GM13977 (cell line): ENCODE data around the gene CYTH1.

Experiments used
- DNase-seq: peaks from one replicate; pipeline ENCODE4 v3.0.0; 2012; ENCODE audit warnings: low spot score
- in situ Hi-C: fragments of 300-500 bp; cut with MboI; formaldehyde crosslinking; loops from one replicate; pipeline ENCODE4 v1.12.0; 2022; ENCODE audit warnings: low sequenced_read_pairs, low pct_unique_long_range_greater_than_20kb, mixed read lengths, inconsistent platforms; ENCODE audit not compliant: unreplicated experiment
- TF ChIP-seq, protein P1 (sequence below): IDR thresholded peaks from 2 replicates; pipeline ENCODE4 v1.5.1; 2012; ENCODE audit warnings: mild to moderate bottlenecking, control low read depth; ENCODE audit not compliant: insufficient read depth; ENCODE audit errors: extremely low read depth, missing control alignments

CYTH1 gene

DNA sequence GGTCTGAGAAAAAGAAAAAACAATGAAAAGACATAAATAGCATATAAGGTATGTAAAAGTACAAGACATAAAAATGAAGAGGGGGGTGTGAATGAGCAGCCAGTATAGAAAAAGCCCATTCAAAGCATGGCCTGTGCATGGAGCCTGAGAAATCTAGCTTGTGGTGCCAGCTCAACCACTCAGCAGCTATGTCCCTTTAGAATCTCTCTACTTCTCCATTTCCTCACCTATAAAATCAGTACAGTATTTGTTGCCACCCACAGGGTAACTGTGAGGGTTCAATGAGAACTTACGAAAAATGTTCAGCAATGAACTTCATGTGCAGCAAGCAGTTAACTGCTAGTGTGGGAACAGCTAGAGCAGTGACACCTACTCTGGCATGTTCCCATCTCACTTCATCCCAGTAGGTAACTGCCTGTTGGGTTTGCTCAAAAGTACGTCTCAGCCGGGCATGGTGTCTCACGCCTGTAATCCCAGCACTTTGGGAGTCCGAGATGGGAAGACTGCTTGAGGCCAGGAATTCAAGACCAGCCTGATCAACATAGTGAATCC, 15.3 kb downstream of the CYTH1 start:
- TF ChIP-seq, protein P1, sequence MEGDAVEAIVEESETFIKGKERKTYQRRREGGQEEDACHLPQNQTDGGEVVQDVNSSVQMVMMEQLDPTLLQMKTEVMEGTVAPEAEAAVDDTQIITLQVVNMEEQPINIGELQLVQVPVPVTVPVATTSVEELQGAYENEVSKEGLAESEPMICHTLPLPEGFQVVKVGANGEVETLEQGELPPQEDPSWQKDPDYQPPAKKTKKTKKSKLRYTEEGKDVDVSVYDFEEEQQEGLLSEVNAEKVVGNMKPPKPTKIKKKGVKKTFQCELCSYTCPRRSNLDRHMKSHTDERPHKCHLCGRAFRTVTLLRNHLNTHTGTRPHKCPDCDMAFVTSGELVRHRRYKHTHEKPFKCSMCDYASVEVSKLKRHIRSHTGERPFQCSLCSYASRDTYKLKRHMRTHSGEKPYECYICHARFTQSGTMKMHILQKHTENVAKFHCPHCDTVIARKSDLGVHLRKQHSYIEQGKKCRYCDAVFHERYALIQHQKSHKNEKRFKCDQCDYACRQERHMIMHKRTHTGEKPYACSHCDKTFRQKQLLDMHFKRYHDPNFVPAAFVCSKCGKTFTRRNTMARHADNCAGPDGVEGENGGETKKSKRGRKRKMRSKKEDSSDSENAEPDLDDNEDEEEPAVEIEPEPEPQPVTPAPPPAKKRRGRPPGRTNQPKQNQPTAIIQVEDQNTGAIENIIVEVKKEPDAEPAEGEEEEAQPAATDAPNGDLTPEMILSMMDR = no peak
- in situ Hi-C loops = no loop called here
- DNase-seq = no peak

DNA sequence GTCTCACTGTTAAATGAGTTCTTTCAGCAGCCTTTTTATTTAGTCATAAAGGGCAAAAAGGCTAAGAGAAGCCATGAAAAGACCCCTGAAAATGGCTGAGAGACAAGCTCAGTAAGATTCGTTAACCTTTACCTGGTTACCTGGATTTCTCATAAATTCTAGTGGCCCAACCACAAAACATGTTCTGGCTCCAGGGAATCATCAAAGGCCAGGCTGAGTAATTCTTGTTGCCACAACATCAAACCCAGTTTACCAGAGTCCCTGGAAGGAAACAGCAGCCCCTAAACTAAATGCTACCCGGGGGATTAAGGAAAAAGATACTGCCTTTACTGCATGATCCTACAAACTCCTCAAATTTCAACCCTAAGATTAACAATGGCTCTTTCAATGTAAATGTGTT, 15.8 kb downstream of the CYTH1 start:
- TF ChIP-seq, protein P1 = no peak
- in situ Hi-C loops = no loop called here
- no peak for DNase-seq

DNA sequence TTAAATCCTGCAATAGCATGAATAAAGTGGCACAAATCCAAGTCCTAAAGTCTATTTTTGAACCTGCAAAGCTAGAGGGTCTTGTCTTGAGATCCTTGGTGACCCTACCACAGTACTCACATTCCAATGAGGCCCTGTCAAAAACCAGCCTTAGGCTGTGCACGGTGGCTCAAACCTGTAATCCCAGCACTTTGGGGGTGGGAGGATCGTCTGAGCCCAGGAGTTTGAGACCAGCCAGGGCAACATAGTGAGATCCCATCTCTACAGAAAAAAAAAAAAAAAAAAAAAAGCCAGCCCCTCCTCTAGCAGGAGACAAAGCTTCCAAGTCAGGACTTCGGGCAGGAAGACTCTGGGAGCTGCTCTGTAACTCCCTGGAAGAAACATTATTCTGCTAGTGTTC, 16.3 kb downstream of the CYTH1 start:
- DNase-seq = no peak
- in situ Hi-C loops = no loop called here
- TF ChIP-seq, protein P1 = no peak

DNA sequence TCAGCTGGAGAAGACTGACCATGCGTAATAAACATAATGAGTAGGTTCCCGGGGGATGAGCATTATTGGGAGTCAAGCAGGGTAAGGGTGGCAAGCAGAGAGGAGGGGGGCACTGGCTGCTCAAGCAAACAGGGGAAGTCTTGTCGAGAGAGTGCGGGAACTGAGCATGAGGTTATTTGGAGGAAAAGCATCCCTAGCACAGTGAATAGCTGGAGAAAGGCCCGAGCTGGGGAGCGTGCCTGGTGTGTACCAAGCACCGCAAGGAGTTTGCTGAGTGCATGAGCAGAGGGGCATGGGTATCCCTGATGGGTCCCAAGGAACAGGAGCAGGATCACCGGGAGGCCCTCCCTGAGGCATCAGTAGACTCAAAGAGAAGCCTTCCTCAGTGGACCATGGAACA, 17.2 kb downstream of the CYTH1 start:
- in situ Hi-C loops = no loop called here
- DNase-seq = no peak
- TF ChIP-seq, protein P1 = no peak

DNA sequence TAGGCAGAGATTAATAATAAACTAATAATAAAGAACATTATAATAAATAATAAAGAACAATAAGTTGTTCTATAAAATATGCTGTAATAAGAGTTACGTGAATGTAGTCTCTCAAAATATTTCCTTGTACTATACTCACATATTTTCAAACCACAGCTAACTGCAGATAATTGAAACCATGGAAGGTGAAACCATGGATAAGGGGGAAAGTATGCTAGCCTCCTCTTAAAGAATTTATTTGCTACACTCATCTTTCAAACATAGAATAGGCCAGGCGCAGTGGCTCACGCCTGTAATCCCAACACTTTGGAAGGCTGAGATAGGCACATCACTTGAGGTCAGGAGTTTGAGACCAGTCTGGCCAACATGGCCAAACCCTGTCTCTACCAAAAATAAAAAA, 18.5 kb downstream of the CYTH1 start:
- in situ Hi-C loops = no loop called here
- no peak for DNase-seq
- TF ChIP-seq, protein P1 = no peak

DNA sequence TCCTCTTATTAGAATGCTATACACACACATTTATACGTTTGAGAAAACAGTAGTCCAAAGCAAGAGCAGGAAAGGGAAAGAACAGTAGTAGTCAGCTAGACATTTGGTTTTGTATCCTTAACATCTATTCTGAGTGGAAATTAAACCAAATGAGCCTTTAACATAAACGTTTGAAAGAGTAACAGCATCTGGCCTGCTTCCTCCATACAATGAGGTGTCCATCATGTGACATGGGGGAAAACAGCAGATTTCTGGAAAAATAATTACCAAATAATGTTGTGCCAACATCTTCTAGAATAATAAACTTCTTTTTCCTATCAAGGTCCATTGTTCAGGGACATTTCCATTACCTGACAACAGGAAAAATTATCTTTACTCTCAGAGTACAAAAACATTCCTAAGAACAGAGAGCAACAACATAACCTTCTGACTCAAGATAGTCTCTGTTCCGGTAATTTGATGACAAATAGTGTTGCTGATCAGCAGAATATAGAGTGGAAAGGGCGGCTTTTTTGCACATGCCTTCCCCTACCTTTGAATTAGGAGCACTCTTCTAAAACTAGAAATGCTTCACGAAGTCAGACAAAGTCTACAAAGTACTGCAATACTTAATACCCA, 20.2 kb downstream of the CYTH1 start:
- TF ChIP-seq, protein P1 = no peak
- no peak for DNase-seq
- in situ Hi-C loops = no loop called here
